Kidney glomerular epithelial cell (primary cell): ENCODE measurements around the gene LEPROT.
"Not testable (repeated sequence)": the region's sequence is repeated elsewhere in the genome, so short reads cannot be mapped to it uniquely, and the experiment has no call there.

Source experiments
- DNase-seq: peaks from one replicate; lab custom pipeline; 2025; lab: John Stamatoyannopoulos, UW

The LEPROT gene

DNA sequence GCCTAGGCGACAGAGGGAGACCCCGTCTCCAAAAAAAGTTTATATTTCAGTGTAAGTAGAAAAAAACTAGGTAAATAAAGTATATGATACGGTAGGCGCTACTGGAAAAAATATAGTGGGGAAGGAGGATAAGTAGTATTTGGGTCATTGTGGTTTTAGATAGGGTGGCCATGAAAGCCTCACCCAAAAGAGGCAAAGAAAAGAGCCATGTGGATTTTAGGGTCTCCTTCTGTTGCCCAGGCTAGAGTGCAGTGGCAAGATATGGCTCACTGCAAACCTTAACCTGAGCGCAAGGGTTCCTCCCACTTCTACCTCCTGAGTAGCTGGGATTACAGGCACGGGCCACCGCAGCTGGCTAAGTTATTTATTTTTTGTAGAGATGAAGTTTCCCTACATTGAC lies 17.1 kb downstream of the LEPROT start:
- no peak for DNase-seq

- no peak for DNase-seq
Observed at GRCh38 chr1:65440322-65440900, 19.9 kb downstream of the LEPROT start.

- DNase-seq = no peak
Observed at GRCh38 chr1:65440915-65441314, 20.4 kb downstream of the LEPROT start.

DNA sequence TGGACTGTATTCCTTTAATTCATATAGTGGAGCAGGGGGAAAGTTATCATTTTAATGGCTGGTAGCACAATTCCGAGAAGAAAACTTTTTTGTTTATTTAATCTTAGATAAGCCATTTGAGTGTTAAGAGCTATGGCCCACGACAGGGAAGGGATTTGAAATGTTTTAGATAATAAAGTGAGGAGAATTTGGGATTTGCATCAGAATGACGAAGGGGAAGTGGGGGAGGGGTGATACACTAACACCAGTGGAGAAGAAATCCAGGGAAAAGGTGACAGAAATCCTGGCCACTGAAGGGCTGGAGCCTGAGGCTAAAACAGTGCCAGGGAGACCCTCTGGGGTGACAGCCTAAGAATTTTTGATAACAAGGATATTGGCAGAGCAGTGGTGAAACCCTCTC lies 21.0 kb downstream of the LEPROT start:
- DNase-seq = no peak

DNA sequence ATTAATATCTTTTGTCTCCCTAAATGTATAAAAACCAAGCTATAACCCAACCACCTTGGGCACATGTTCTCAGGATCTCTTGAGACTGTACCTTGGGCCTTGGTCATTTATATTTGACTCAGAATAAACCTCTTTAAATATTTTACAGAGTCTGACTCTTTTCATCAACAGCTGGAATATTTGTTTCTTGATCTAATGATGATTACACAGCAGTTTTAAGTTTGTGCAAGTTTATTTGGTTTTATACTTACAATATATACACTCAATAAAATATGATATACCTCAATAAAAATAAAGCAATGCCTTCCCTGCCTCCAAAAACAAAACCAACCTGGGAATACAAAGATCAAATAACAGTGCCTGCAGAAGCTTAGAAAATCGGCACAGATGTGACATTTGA lies 22.0 kb downstream of the LEPROT start:
- DNase-seq = no peak

- no peak for DNase-seq
Observed at GRCh38 chr1:65443647-65444046, 23.2 kb downstream of the LEPROT start.

GRCh38 chr1:65444128-65444640 lies 23.7 kb downstream of the LEPROT start:
- no peak for DNase-seq

DNA sequence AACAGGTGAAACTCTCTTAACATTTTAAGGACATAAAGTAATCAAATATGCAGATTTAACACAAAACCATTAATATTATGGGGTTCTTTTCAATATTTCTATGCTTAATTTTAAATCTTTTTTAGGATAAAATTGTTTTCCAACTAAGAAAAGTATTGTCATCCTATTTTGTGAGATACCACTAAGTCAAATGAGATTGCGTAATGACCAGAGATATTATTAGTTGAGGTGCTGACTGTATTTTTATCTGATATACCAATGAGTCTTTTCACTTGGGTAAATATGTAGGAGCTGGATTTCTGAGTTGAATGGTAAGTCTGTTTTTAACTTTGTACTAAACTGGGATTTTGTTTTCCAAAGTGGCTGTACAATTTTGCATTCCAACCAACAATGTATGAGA lies 25.4 kb downstream of the LEPROT start:
- no peak for DNase-seq

GRCh38 chr1:65449214-65449823 lies 28.9 kb downstream of the LEPROT start:
- no peak for DNase-seq

GRCh38 chr1:65455678-65456077 lies 35.2 kb downstream of the LEPROT start:
- not testable (repeated sequence) for DNase-seq

DNA sequence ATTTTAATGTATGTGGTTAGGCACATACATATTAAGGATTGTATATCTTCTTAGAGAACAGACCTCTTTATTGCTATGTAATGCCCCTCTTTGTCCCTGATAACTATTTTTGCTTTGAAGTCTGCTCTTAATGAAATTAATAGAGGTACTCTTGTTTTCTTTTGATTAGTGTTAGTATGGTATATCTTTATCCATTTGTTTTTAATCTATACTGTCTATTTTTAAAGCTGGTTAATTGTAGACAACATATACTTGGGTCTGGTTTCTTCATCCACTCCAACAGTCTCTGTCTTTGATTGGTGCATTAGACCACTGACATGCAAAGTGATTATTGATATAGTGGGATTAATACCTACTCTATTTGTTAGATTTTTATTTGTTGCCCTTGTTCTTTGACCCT lies 36.0 kb downstream of the LEPROT start:
- no peak for DNase-seq

GRCh38 chr1:65457868-65458267 lies 37.4 kb downstream of the LEPROT start:
- no peak for DNase-seq

DNA sequence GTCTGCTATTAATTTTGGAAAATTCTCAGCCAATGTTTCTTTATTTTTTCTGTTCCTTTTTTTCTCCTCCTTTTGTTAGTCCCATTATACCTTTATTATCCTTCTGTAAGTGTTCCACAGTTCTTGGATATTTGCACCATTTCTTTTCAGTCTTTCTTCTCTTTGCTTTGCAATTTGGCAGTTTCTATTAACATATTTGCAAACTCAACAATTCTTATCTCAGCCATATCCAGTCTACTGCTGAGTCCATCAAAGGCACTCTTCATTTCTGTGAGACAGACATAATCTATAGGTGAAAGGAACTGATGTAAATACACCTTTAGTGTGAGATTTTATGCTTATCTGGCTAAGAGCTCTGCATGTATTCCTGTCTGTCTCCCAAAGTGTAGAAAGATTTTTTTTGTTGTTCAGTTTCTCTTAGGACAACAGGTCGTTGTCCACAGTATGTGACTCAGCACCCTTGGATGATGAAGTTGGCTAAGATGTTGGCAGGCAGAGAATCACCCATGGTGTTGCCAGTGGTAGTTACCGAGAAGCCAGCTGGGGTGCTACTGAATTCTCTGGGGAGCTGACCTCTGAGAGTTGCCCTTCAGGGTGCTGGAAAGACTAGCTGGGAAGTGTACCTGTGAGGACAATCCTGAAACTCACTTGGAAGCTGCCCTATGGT lies 38.4 kb downstream of the LEPROT start:
- DNase-seq = no peak

DNA sequence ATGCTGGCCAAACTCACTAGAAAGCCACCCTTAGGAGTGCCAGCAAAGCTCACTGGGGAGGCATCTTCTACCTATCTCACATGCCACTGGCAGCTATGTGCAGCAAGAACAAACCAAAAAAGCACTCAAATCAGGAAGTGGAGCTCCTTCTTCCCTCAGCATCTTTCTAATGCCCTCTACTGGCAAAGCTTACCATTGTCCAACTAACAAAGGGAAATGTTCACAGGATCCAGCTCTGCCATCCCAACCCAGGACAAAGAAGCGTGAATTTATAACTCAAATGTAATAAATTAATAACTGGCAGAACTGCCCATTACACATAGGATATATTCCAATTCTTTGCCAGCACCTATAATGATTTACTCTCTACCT lies 38.9 kb downstream of the LEPROT start:
- peak; percentile 37 for DNase-seq

DNA sequence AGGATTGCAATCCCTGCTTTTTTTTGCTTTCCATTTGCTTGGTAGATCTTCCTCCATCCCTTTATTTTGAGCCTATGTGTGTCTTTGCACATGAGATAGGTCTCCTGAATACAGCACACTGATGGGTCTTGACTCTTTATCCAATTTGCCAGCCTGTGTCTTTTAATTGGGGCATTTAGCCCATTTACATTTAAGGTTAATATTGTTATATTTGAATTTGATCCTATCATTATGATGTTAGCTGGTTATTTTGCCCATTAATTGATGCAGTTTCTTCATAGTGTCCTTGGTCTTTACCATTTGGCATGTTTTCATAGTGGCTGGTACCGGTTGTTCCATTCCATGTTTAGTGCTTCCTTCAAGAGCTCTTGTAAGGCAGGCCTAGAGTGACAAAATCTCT lies 45.4 kb downstream of the LEPROT start:
- DNase-seq = not testable (repeated sequence)

- DNase-seq = no peak
Observed at GRCh38 chr1:65467536-65467935, 47.1 kb downstream of the LEPROT start.

DNA sequence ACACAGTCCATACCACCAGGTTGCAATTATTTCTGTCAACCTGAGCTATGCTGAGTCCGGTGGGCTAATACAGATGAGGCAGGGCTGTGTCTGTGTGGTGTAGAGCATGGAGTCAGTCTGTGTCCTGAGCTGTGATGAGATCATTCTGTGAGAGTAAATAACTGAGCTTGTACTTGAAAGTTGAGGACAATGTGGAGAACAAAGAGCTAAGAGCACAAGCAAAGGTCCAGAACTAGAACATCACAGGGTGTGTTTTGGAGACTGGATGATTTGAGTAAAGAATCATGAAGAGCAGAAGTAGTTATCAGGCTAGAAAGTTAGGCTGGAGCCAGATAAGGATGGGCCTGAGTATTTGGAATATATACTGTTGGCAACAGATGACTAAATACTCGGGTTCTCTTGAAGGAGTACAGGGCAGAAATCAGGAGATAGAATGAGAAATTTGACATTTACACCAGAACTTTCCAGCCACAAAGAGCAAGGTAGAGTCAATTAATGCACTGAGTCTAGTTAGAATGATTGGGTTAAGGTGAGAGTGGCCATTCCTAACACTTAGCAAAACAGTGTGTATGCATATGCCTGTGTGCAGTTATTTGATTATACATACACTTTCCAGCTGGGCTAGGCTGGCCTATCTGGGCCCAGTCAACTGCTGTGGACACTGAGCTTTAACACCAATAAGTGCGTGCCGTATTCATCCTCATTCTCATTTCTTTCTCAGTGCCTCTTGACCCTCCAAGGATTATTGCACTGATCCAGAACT lies 48.8 kb downstream of the LEPROT start:
- DNase-seq = no peak

DNA sequence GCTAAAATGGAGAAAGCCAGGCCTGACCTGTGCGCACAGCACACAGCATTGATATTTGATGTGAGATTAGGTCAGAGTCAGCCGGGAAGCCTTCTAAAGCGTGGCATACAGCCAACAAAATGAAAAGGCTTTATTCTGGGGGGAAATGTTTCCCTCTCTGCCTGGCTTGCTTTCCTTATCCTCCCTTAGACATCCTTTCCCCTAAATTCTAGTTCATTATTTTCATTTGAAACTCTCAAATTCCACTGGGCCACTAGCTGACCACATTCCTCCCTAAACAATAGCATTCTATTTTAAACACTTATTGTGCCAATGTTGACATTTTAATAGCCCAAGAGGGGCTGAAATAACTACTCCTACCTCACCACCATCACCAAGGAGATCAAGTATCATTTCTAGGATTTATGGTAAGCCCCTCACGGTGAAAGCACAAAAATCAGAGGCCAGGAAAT lies 49.4 kb downstream of the LEPROT start:
- DNase-seq = peak; percentile 8

GRCh38 chr1:65470766-65471165 lies 50.3 kb downstream of the LEPROT start:
- peak; percentile 17 for DNase-seq

DNA sequence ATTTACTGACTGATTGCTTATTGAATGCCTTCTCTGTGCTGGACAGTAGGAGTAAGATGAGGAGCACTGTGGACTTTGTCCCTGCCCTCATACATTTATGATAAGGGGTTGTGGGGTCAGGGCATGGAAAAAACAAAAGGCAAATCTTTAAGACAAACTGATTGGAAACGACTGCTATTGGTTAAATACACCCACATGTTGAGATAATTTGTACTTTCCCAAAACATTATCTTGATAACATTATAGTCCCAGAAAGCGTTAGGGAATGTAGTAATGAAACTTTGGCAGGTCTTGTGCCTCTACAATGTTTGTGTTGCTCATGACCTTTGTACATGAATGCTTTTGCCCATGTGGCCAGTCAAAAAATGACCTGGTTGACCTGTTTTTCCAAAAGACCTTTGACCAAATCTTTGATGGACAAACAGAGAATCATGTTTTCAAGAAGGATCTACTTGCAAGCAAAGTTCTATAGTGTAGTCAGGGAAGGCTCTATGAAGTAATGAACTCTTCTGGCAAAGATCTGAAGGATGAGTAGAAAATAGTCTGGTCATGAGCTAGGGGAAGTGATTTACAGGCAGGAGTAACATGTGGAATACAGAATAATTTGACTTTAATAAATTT lies 50.9 kb downstream of the LEPROT start:
- no peak for DNase-seq

- no peak for DNase-seq
Observed at GRCh38 chr1:65471861-65472332, 51.4 kb downstream of the LEPROT start.

GRCh38 chr1:65476327-65476726 lies 55.9 kb downstream of the LEPROT start:
- DNase-seq = no peak
